GM10266 (cell line): ENCODE results near the gene SSR4.
"Not testable (repeated sequence)": the region's sequence is repeated elsewhere in the genome, so short reads cannot be mapped to it uniquely, and the experiment has no call there.

ENCODE experiments used
- DNase-seq: peaks from one replicate; pipeline ENCODE4 v3.0.0; 2012; ENCODE audit errors: extremely low spot score
- CTCF ChIP-seq: IDR thresholded peaks from 2 replicates; pipeline ENCODE4 v1.5.1; 2012; ENCODE audit warnings: mild to moderate bottlenecking, low read depth; ENCODE audit not compliant: control insufficient read depth, insufficient read depth; ENCODE audit errors: missing control alignments

Gene SSR4

GRCh38 chrX:153794018-153794896, at the start of gene SSR4, which contains the start of gene IDH3G:
TSS of gene SSR4 (plus strand) at chrX:153794668. CDS start at chrX:153794688, 20 bp downstream.
TSS of gene IDH3G (minus strand) at chrX:153794375. CDS start at chrX:153794326, 49 bp downstream.
- DNase-seq = peak; percentile 97
- TF ChIP-seq CTCF = peak; percentile 16

- DNase-seq = not testable (repeated sequence)
Observed at GRCh38 chrX:153745067-153745433, 49.4 kb upstream of the SSR4 start.

- TF ChIP-seq CTCF = no peak
- DNase-seq = no peak
Observed at GRCh38 chrX:153746359-153746758, 48.1 kb upstream of the SSR4 start.

- not testable (repeated sequence) for DNase-seq
Observed at GRCh38 chrX:153746991-153747390, 47.5 kb upstream of the SSR4 start.

GRCh38 chrX:153749017-153749416, 45.5 kb upstream of the SSR4 start:
- DNase-seq = not testable (repeated sequence)

- no peak for DNase-seq
- no peak for TF ChIP-seq CTCF
Observed at GRCh38 chrX:153750127-153750774, 44.2 kb upstream of the SSR4 start.

- DNase-seq = no peak
Observed at GRCh38 chrX:153755136-153755535, 39.3 kb upstream of the SSR4 start.

GRCh38 chrX:153761863-153762262, 32.6 kb upstream of the SSR4 start:
- no peak for TF ChIP-seq CTCF
- no peak for DNase-seq

More at GRCh38 chrX:153755136-153755535, 39.3 kb upstream of the SSR4 start:
- TF ChIP-seq CTCF = no peak
